IMR-90 (cell line): ENCODE data around the gene MAD2L2. TPM values are rescaled to one million over a fixed set of nuclear protein-coding genes. Genes with fewer than 3 reads are reported as not detected.

ENCODE experiments used
- ATAC-seq: fragments of 200-7000 bp; cut with Tn5 transposase; 2 replicates; pipeline ENCODE4 v1.9.1; 2020; ENCODE audit warnings: low read depth, mild to moderate bottlenecking, moderate library complexity
- BruUV-seq: library from RNA; stranded (reverse); fragments of 400-500 nt; replicated peaks from 2 replicates; lab custom pipeline; 2021; lab: Mats Ljungman, UMichigan
- CTCF ChIA-PET: fragments of 300-600 bp; formaldehyde crosslinking; extraction: SDS; loops from one replicate; lab custom pipeline; 2021; ENCODE audit warnings: antibody characterized with exemption; lab: Yijun Ruan, JAX
- POLR2A ChIA-PET: fragments of 300-600 bp; sonication (Branson Sonifier 250); formaldehyde crosslinking; loops from one replicate; lab custom pipeline; 2022; ENCODE audit warnings: antibody characterized with exemption; ENCODE audit not compliant: unreplicated experiment; lab: Charles Lee
- DNase-seq: peaks from one replicate; pipeline ENCODE4 v3.0.0; 2013
- H2AFZ ChIP-seq: replicated peaks from 2 replicates; pipeline ENCODE3; 2013; ENCODE audit warnings: low read length, mild to moderate bottlenecking; ENCODE audit not compliant: poor library complexity
- H2AK5ac ChIP-seq: 2 replicates; pipeline ENCODE4 v1.6.1; 2013; ENCODE audit warnings: low read depth, low read length, inconsistent platforms
- H2AK9ac ChIP-seq: replicated peaks from 2 replicates; pipeline ENCODE3; 2013; ENCODE audit warnings: mild to moderate bottlenecking, low read depth, low read length, moderate library complexity; ENCODE audit not compliant: poor library complexity
- H2BK120ac ChIP-seq: 2 replicates; pipeline ENCODE4 v1.6.1; 2013; ENCODE audit warnings: low read depth, low read length, inconsistent platforms
- H2BK15ac ChIP-seq: 3 replicates; pipeline ENCODE4 v1.6.1; 2013; ENCODE audit warnings: low read depth, low read length, inconsistent platforms
- H2BK20ac ChIP-seq: 2 replicates; pipeline ENCODE4 v1.6.1; 2013; ENCODE audit warnings: low read depth, mild to moderate bottlenecking, inconsistent platforms, low read length, moderate library complexity
- H2BK5ac ChIP-seq: 2 replicates; pipeline ENCODE4 v1.6.1; 2013; ENCODE audit warnings: mild to moderate bottlenecking, low read depth, low read length, inconsistent platforms; ENCODE audit not compliant: poor library complexity, severe bottlenecking
- H3K14ac ChIP-seq: replicated peaks from 2 replicates; pipeline ENCODE4 v1.6.1; 2013; ENCODE audit warnings: low read depth, low read length, inconsistent platforms
- H3K18ac ChIP-seq: 2 replicates; pipeline ENCODE4 v1.6.1; 2013; ENCODE audit warnings: low read depth, low read length, control low read depth
- H3K23ac ChIP-seq: 2 replicates; pipeline ENCODE4 v1.6.1; 2013; ENCODE audit warnings: low read depth, low read length, inconsistent platforms
- H3K27ac ChIP-seq: 2 replicates; pipeline ENCODE4 v1.5.1; 2013; ENCODE audit warnings: mild to moderate bottlenecking, control low read depth, low read length; ENCODE audit not compliant: insufficient read depth
- H3K27me3 ChIP-seq: 2 replicates; pipeline ENCODE4 v1.6.1; 2013; ENCODE audit warnings: low read length; ENCODE audit not compliant: control insufficient read depth, insufficient read depth
- H3K36me3 ChIP-seq: 2 replicates; pipeline ENCODE4 v1.6.1; 2013; ENCODE audit warnings: low read length, mixed read lengths; ENCODE audit not compliant: control insufficient read depth, insufficient read depth
- H3K4ac ChIP-seq: 2 replicates; pipeline ENCODE4 v1.6.1; 2013; ENCODE audit warnings: low read depth, low read length, inconsistent platforms
- H3K4me1 ChIP-seq: 2 replicates; pipeline ENCODE4 v1.6.1; 2013; ENCODE audit warnings: low read length, mixed read lengths; ENCODE audit not compliant: control insufficient read depth, insufficient read depth
- H3K4me2 ChIP-seq: 2 replicates; pipeline ENCODE4 v1.6.1; 2013; ENCODE audit warnings: low read depth, mild to moderate bottlenecking, control low read depth, low read length, moderate library complexity
- H3K4me3 ChIP-seq: 2 replicates; pipeline ENCODE4 v1.5.1; 2013; ENCODE audit warnings: low read depth, mild to moderate bottlenecking, control low read depth, low read length, moderate library complexity; ENCODE audit not compliant: insufficient read depth
- H3K56ac ChIP-seq: 2 replicates; pipeline ENCODE4 v1.6.1; 2013; ENCODE audit warnings: low read length, inconsistent platforms; ENCODE audit not compliant: insufficient read depth; ENCODE audit errors: extremely low read depth
- H3K79me1 ChIP-seq, 2 experiments: 2 replicates each; pipeline ENCODE4 v1.6.1; 2013; ENCODE audit warnings: low read length in 2 of 2, inconsistent platforms in 1 of 2, low read depth in 1 of 2
- H3K9ac ChIP-seq: 2 replicates; pipeline ENCODE4 v1.6.1; 2013; ENCODE audit warnings: low read depth, low read length, control low read depth
- H3K9me1 ChIP-seq: 2 replicates; pipeline ENCODE4 v1.6.1; 2013; ENCODE audit warnings: low read length, inconsistent platforms; ENCODE audit not compliant: insufficient read depth
- H3K9me3 ChIP-seq: 2 replicates; pipeline ENCODE4 v1.6.1; 2013; ENCODE audit warnings: low read length; ENCODE audit not compliant: control insufficient read depth, insufficient read depth
- H4K20me1 ChIP-seq: 2 replicates; pipeline ENCODE4 v1.6.1; 2013; ENCODE audit warnings: low read length, inconsistent platforms; ENCODE audit not compliant: insufficient read depth
- H4K5ac ChIP-seq: 2 replicates; pipeline ENCODE4 v1.6.1; 2013; ENCODE audit warnings: mild to moderate bottlenecking, low read depth, low read length, control low read depth
- H4K8ac ChIP-seq, 2 experiments: 2 replicates each; pipeline ENCODE4 v1.6.1; 2013; ENCODE audit warnings: low read depth in 2 of 2, low read length in 2 of 2, control low read depth in 1 of 2, inconsistent platforms in 1 of 2
- H4K91ac ChIP-seq: 2 replicates; pipeline ENCODE4 v1.6.1; 2013; ENCODE audit warnings: low read depth, low read length, inconsistent platforms; ENCODE audit not compliant: insufficient read depth
- BHLHE40 ChIP-seq: fragments of 150-350 bp; IDR thresholded peaks from 2 replicates; pipeline ENCODE4 v1.6.1; 2016; ENCODE audit warnings: mild to moderate bottlenecking, low read depth, low read length
- CEBPB ChIP-seq: IDR thresholded peaks from 2 replicates; pipeline ENCODE4 v1.6.1; 2012; ENCODE audit warnings: low read depth, low read length, improper control_type of control experiment
- CHD1 ChIP-seq: IDR thresholded peaks from 2 replicates; pipeline ENCODE4 v1.6.1; 2012; ENCODE audit warnings: low read depth, low read length, improper control_type of control experiment
- ELK1 ChIP-seq: fragments of 150-350 bp; IDR thresholded peaks from 2 replicates; pipeline ENCODE4 v1.6.1; 2016; ENCODE audit warnings: low read depth, mild to moderate bottlenecking, low read length, moderate library complexity, borderline replicate concordance
- FOS ChIP-seq: fragments of 150-350 bp; IDR thresholded peaks from 2 replicates; pipeline ENCODE4 v1.6.1; 2016; ENCODE audit warnings: low read depth, low read length
- MAFK ChIP-seq: IDR thresholded peaks from 2 replicates; pipeline ENCODE4 v1.6.1; 2012; ENCODE audit warnings: low read depth, low read length, improper control_type of control experiment
- MAZ ChIP-seq: IDR thresholded peaks from 2 replicates; pipeline ENCODE4 v1.6.1; 2012; ENCODE audit warnings: low read depth, mild to moderate bottlenecking, low read length, improper control_type of control experiment, moderate library complexity, borderline replicate concordance
- MXI1 ChIP-seq: IDR thresholded peaks from 2 replicates; pipeline ENCODE4 v1.6.1; 2012; ENCODE audit warnings: low read depth, mild to moderate bottlenecking, low read length, moderate library complexity, borderline replicate concordance
- NFE2L2 ChIP-seq: fragments of 150-350 bp; IDR thresholded peaks from 2 replicates; pipeline ENCODE4 v1.6.1; 2016; ENCODE audit warnings: low read depth, mild to moderate bottlenecking, low read length
- POLR2A ChIP-seq: IDR thresholded peaks from 2 replicates; pipeline ENCODE4 v1.6.1; 2012; ENCODE audit warnings: mild to moderate bottlenecking, low read depth, low read length
- RAD21 ChIP-seq: IDR thresholded peaks from 2 replicates; pipeline ENCODE4 v1.6.1; 2012; ENCODE audit warnings: low read length, improper control_type of control experiment
- RCOR1 ChIP-seq: IDR thresholded peaks from 2 replicates; pipeline ENCODE4 v1.6.1; 2012; ENCODE audit warnings: mild to moderate bottlenecking, low read length, improper control_type of control experiment; ENCODE audit not compliant: insufficient replicate concordance
- RFX5 ChIP-seq: IDR thresholded peaks from 2 replicates; pipeline ENCODE4 v1.8.0; 2012; ENCODE audit warnings: low read depth, mild to moderate bottlenecking, low read length, moderate library complexity
- SMC3 ChIP-seq: fragments of 150-350 bp; IDR thresholded peaks from 2 replicates; pipeline ENCODE4 v1.6.1; 2016; ENCODE audit warnings: low read depth, mild to moderate bottlenecking, antibody characterized with exemption, low read length, moderate library complexity
- WGBS, 2 experiments: methylation state at CpG; one replicate each; pipeline versions ENCODE4 v1.1.5 to v1.1.7; 2013; ENCODE audit warnings: missing lambda C conversion rate in 2 of 2; ENCODE audit not compliant: insufficient read length in 1 of 2; ENCODE audit errors: extremely low coverage in 2 of 2; 5-methylcytosine and 5-hydroxymethylcytosine counted together
- dilution Hi-C: fragments of 300-500 bp; cut with HindIII; formaldehyde crosslinking; loops from one replicate; pipeline ENCODE4 v1.14.3; 2018; ENCODE audit warnings: low sequenced_read_pairs; ENCODE audit not compliant: unreplicated experiment
- in situ Hi-C: fragments of 300-500 bp; cut with MboI; formaldehyde crosslinking; loops from 3 replicates; pipeline ENCODE4 v1.14.3; 2019; ENCODE audit warnings: low sequenced_read_pairs, inconsistent platforms, mixed read lengths
- intact Hi-C: fragments of 100-400 bp; cut with micrococcal nuclease; formaldehyde crosslinking; loops from 2 replicates; pipeline ENCODE4 v1.10.0; 2022
- polyA plus RNA-seq, 3 experiments: library from polyadenylated mRNA; depleted of rRNA; stranded (reverse); fragments of >200 nt; gene quantifications; 2 replicates each; pipeline ENCODE4 v1.2.3, GENCODE V29; 2012; ENCODE audit warnings: low replicate concordance in 1 of 3
- total RNA-seq: library from RNA; depleted of rRNA; stranded (reverse); fragments of >200 nt; gene quantifications from 2 replicates; pipeline ENCODE4 v1.2.3, GENCODE V29; 2012
- TF ChIP-seq, protein P1 (sequence below): conservative IDR thresholded peaks from 2 replicates; pipeline ENCODE4 v1.5.1; 2012; ENCODE audit warnings: mild to moderate bottlenecking, low read depth, low read length, improper control_type of control experiment
- TF ChIP-seq, protein P2 (sequence below): fragments of 150-350 bp; IDR thresholded peaks from 2 replicates; pipeline ENCODE4 v1.6.1; 2017; ENCODE audit warnings: mild to moderate bottlenecking, antibody characterized with exemption, low read length, low read depth

MAD2L2 gene
- total and polyA plus RNA-seq, 2 of the 4 experiments (the other 2 are of a cell fraction) = 44.6 to 70.9 TPM

DNA sequence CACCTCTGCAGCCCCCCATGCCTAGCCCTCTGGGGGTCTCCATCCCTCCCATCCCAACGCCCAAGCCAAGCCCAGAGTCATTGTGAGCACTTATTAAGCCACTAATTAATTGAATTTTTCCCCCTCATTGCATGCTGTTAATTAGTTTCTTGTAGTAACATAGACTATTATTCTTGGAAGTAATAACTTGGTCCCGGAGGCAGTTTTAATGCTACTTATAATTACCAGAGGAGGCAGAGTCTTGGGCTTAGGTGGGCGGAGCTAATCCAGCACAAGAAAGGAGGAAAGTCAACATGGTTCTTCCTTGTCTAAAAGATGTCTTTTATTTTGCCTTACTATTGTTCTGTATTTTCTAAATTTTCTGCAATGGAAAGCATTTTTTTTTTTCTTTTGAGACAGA is 54.4 kb downstream of the MAD2L2 start:
- no peak overlapping the region for H4K8ac ChIP-seq
- no peaks in the 10 kb centered on the region for H3K9me3 ChIP-seq
- no peak overlapping the region for H3K56ac ChIP-seq
- H3K14ac ChIP-seq = no peak overlapping the region
- in situ Hi-C loops = no loop called here
- H3K27ac ChIP-seq = no peak overlapping the region
- TF ChIP-seq NFE2L2 (no peak), CEBPB (no peak), BHLHE40 (no peak), CHD1 (no peak), MAFK (no peak), MAZ (no peak), SMC3 (no peak), RFX5 (no peak), RCOR1 (no peak), MXI1 (no peak), RAD21 (no peak), POLR2A (no peak), FOS (no peak), ELK1 (no peak)
- TF ChIP-seq, protein P1, sequence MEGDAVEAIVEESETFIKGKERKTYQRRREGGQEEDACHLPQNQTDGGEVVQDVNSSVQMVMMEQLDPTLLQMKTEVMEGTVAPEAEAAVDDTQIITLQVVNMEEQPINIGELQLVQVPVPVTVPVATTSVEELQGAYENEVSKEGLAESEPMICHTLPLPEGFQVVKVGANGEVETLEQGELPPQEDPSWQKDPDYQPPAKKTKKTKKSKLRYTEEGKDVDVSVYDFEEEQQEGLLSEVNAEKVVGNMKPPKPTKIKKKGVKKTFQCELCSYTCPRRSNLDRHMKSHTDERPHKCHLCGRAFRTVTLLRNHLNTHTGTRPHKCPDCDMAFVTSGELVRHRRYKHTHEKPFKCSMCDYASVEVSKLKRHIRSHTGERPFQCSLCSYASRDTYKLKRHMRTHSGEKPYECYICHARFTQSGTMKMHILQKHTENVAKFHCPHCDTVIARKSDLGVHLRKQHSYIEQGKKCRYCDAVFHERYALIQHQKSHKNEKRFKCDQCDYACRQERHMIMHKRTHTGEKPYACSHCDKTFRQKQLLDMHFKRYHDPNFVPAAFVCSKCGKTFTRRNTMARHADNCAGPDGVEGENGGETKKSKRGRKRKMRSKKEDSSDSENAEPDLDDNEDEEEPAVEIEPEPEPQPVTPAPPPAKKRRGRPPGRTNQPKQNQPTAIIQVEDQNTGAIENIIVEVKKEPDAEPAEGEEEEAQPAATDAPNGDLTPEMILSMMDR = no peak
- TF ChIP-seq, protein P2, sequence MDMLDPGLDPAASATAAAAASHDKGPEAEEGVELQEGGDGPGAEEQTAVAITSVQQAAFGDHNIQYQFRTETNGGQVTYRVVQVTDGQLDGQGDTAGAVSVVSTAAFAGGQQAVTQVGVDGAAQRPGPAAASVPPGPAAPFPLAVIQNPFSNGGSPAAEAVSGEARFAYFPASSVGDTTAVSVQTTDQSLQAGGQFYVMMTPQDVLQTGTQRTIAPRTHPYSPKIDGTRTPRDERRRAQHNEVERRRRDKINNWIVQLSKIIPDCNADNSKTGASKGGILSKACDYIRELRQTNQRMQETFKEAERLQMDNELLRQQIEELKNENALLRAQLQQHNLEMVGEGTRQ = no peak
- no peak overlapping the region for H3K23ac ChIP-seq
- H2AK9ac ChIP-seq = no peak overlapping the region
- H3K27me3 ChIP-seq = peaks cover 13% of the 10 kb centered on the region; the same call in 1 of the 2 replicates
- no CpG with 5 or more reads among the region's 3 CpGs for WGBS, 2 experiments
- no peak overlapping the region for H4K5ac ChIP-seq
- no TSS peak for BruUV-seq
- H2AFZ ChIP-seq = no peak overlapping the region
- intact Hi-C loops = no loop called here
- no peak overlapping the region for H2BK15ac ChIP-seq
- no peak overlapping the region for H3K4me3 ChIP-seq
- H2AK5ac ChIP-seq = no peak overlapping the region
- H3K9ac ChIP-seq = no peak overlapping the region
- ChIA-PET CTCF (no interaction called here), POLR2A (no interaction called here)
- H3K4ac ChIP-seq = no peak overlapping the region
- H4K20me1 ChIP-seq = no peaks in the 10 kb centered on the region
- H3K79me1 ChIP-seq = no peaks in the 10 kb centered on the region
- dilution Hi-C loops = no loop called here
- no peak overlapping the region for H3K18ac ChIP-seq
- no peaks in the 10 kb centered on the region for H3K4me1 ChIP-seq
- no peak for DNase-seq
- H3K9me1 ChIP-seq = no peaks in the 10 kb centered on the region
- H2BK5ac ChIP-seq = no peak overlapping the region
- no peak overlapping the region for H2BK20ac ChIP-seq
- H4K91ac ChIP-seq = no peak overlapping the region
- ATAC-seq = no peak
- H2BK120ac ChIP-seq = no peak overlapping the region
- H3K36me3 ChIP-seq = no peaks in the 10 kb centered on the region
- no peak overlapping the region for H3K4me2 ChIP-seq
